Inferior parietal cortex (tissue), 1 donor: ENCODE results near the gene PTPN3.

Source experiments
- DNase-seq: peaks from one replicate; pipeline ENCODE4 v3.0.0-alpha.2; 2016; ENCODE audit errors: extremely low spot score

The PTPN3 gene

DNA sequence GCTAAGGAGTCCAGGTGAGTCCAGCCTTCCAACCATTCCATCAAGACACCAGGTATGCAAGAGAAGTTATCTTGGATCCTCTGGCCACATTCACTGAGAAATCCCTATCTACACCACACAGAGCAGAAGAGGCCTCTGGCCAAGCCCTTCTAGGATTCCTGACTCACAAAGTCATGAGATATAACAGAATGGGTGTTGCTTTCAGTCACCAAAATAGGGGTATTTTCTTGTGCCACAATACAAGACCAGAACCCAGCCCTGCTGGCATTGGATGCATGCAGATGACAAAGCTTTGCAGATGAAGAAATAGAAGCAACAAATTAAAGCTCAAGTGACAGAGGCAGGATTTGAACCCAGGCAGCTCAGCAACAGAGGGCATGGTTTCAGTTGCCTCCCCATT, 73.5 kb downstream of the PTPN3 start:
- no peak for DNase-seq

DNA sequence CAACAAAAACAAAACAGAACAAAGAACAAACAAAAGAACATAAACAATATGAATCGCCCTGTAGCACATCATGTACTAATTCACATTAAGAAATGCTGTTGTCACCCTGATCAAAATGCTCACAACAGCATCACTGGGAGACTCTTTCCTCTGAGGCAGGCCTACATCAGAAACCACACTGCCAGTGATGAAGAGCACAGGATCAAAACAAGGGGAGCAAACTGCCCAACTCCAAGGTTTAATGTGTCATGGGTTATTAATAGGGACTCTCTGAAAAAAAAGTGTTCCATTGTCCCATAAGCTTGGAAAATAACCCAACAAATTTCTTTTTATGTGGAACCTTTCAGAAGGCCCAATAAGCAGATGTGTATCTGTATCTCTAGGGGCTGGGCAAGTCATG, 74.2 kb downstream of the PTPN3 start:
- no peak for DNase-seq

DNA sequence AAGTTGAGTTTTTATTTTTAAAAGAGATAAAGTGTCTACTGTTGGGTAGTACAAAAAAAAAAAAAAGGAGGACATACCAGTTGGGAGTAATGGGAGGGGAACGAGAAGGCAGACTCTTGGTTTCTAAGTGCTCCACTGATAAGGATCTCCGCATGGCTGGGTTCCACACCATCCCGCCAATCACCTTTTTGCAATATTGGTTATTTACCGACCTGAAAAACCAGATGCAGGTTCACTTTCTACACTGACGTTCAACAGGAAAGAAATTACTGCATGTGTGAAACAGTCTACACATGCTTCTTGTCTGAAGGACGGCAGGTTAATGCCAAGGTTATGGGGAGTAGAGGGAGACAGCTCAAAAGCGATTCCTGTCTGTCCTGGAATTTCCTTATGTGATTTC, 75.5 kb downstream of the PTPN3 start:
- no peak for DNase-seq

DNA sequence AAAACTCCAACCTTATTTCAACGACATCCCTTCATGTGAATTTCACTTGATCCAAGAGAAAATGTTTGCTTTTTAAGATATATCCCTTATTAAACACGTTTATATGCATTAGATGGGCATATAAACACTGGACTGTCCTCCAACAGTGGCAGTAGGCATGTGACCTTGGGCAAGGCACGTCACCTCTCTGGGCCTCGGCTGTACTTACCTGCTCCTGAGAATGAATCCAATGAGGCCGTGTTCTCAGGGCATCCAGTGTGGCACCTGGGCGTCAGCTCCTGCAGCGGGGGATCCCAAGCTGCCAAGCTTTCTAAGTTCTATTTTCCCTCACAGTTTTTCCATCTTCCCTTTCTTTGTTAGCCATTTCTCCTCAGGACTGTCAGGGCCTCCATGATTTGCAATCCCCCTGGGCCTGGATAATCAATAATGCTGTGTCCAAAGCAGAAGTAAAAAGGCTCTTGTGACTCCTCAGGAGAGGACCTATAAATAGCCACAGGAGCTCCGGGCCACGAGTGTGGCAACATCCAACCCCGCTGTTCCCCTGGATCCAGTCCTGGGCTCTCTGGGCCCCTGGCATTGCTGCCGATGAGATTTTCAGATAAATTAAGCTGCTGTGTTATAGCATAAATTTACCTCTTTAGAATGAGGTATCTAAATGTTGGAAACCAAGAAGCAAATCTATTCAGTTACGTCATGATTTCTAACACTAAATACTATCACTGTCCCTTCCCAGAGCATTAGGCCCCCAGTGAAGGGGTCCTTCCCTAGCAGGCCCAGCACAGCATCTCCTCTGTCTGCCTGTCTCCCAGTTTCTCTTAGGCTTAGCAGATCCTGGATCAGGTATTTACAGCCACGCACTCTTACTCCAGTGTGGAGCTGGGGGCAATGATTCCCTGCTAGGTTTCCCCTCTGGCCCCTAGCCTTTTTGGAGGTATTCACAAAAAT, 76.8 kb downstream of the PTPN3 start:
- DNase-seq, result no peak

DNA sequence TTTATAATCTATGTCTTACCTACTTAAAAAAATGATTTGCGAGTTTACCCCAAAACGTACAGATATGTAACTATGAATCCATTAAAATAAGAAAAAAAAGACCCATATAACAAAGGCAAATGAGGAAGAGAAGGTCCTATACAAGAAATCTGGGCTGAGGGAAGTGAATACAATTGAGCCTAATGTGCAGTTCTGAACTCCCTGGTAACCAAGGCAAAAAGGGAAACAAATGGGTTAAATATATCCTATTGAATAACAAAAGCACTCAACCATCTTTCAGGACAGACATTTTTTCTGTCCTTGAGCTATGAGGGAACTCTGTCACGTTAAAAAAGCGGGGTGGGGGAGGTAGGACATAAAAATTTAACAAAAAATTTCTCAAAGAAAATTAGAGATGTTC, 78.6 kb downstream of the PTPN3 start:
- no peak for DNase-seq

DNA sequence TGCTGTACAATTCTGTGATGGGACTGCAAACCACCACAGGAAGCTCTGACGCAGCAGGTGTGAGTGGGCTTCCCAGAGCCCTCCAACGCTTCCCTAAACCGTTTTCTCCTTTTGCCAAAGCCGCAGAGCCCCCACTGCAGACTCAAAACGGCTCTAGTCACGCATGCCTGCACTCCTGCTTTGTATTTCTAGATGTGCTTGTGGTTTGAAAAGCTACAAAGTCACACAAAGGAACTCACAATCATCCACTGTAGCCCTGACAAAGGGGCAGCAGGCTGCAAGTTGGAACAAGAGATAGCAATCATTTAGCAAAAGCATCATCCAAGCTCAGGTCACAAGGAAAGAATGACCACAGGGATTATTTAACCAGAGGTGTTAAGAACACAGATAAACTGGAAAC, 79.3 kb downstream of the PTPN3 start:
- DNase-seq, result no peak

DNA sequence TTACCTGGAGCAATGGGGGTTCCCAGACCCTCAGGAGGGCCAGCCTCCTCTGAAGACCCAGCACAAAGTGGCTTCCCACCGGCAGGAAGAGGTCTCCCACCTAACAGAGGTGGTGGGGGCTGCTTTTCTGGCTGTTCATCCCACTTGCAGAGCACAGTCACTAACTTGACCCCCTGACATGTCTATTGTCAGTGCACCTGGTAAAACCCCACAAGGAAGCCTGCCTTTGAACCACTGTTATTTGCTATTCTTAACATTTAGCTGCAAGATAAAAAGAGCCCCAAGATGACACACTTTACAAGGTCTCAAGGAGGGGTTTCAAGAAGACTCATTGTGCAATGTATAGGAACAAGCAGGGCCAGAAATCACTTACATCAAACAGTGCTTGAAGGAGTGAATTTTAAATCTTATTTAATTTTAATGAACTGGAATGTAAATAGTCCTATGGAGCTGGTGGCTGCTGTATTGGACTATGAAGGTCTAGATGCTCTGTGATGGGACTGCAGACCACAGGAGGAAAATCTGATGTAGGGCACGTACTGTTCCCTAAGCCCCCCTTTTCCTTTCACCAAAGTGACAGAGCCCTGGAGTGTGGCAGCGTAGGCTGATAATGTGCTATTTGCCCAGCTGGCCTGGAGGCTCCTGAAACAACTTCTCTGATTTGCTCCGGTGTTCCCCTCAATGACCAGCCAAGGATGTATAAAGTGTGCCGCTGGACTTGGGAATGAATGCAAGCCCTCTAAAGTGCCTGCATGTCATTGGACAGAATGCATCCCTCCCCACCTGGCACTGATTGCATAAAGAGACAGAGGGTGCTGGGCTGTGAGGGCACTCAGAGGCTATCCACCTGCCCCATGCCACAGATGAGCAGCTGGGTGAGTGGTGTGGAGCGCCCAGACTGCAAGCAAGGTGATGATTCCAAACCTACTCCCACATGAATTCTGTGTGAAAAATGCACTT, 80.2 kb downstream of the PTPN3 start:
- DNase-seq, result no peak

DNA sequence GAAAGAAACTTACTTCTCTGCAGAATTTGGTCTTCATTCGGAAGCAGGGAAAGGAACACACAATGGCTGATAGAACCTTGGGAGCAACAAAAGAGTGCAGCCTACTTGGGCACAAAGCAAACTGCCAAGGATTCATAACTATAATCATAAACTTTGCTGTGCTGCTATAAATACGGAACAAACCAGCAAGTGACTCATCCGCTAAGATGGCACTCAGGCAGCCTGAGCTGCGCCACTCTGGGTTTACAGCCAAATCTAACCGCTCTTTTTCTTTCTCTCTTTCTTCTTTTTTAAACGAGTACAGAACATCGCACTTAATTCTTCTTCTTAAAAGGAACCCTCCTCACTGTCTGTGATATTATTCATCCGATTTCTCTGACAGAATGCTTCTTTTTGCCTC, 81.1 kb downstream of the PTPN3 start:
- DNase-seq, result no peak

DNA sequence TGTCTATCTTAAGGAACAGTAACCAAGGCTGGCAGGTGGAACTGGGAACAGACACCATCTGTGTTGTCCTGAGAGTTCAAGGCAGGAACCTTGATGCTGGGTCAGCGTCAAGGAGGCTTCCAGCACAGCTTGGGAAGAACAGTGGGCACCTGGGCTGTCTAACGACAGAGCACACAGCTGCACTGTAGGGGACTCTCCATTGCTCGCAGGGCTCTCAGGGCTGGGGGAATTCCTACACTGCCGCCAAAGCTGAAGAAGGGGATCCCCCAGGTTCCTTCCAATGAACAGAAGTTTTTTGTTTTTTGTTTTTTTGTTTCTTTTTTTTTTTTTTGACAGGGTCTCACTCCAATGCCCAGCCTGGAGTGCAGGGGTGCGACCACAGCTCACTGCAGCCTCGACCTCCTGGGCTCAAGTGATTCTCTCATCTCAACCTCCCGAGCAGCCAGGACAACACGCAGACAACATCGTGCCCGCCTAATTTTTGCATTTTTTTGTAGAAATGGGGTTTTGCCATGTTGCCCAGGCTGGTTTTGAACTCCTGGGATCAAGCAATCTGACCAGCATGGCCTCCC, 81.9 kb downstream of the PTPN3 start:
- DNase-seq, result no peak

DNA sequence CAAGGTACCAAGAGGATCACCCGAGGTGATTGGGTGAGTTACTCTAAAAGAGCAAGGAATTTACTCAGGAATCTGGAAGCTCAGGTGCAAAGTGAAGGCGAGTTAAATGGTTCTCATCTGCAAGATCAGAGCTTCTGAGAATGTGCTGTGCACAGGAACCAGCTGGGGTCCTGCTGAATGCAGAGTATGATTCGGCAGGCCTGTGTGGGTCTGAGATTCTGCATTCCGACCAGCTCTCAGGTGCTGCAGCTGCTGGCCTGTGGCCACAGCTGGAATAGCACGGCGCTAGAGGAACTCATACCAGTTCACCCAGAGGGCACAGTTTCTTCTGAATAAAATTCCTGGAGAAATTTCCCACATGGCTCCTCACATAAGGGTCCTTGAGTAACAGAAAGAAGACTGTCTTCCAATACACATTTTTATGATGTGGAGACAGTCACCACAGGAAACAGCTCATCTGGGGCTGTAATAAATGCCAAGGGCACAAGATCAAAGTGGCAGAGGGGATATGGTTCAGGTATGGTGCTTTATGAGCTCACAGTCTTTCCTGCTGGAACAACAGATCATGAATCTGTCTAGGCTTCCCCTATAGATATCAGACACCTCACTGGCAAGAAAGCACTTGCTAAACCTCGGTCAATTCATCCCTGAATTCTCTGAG, 83.9 kb downstream of the PTPN3 start:
- no peak for DNase-seq

DNA sequence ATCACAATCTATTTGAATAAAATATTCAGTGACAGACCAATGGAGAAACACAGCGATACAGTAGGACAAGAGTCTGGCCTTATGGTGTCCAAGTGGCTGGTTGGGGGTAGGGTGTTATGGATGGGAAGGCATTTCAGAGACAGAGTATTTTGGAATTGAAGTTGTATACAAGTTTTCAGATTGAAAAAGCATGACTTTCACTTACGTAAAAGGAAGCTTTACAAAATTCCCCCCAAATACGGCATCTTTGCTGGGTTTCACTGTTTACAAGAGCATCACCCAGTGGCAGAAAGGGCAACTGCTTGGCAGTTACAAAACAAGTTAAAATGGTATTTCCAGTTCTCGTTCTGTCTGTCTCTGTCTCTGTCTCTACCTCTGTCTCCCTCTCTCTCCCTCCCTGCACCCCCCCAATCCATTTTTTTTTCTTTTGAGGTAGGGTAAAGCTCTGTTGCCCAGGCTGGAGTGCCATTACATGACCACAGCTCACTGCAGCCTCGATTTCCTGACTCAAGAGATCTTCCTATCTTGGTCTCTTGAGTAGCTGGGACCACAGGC, 86.2 kb downstream of the PTPN3 start:
- DNase-seq, result no peak

DNA sequence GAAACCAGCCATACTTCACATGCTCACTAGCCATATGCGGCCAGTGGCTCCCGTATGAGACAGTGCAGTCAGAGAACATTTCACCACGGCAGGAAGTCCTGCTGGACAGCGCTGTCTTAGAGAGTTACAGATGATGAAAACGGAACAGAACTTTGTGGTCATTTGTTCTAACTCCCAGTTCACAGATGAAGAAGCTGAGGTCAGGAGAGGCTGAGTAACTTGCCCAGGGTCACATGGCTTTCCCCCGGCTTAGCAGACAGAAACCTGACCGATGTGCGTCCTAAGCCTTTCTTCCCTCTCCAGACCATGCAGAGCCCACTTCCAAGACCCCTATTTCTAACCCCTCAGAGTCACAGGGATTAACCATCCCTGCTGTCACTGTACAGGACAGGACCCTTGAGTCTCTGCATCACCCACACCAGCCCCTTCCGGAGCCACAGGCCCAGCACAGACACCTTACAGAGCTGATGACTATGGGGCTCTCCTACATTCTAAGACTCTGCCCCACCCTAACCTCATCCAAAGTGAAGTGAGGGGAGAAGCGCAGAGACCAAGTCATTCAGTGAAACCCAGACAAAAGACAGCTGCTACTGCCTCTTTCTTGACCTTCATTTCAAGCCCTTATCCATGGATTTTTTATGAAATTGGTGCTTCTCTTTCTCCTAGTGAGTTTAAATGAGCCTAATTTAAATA, 86.9 kb downstream of the PTPN3 start:
- no peak for DNase-seq

DNA sequence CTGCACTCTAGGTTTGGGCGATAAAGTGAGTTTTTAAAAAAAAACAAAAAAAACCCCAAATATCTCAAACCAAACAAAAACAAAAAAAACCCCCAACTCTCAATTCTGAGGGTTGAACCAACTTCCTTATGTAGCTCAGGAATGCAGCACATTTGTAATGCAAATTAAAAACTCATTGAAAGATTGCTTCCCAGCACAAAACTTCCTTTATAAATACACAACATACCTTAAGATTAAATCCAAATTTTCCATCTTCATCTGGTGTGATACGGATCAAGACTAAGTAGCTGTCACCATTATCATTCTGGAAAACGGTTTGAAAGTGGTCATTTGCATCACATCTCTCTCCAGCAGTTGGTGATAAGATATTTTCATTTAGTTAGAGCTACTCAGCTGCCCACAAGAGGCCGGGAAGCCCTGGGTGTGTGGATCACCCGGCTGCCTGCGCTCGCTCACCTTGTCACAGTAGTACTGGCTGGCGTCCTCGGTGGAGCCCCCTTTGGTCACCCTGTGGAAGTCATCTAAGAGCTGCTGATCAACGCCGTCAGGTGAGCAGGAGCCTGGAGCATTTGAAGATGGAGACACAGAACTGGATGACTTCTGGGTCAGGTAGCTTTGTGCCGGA, 88.2 kb downstream of the PTPN3 start:
- DNase-seq, result no peak

DNA sequence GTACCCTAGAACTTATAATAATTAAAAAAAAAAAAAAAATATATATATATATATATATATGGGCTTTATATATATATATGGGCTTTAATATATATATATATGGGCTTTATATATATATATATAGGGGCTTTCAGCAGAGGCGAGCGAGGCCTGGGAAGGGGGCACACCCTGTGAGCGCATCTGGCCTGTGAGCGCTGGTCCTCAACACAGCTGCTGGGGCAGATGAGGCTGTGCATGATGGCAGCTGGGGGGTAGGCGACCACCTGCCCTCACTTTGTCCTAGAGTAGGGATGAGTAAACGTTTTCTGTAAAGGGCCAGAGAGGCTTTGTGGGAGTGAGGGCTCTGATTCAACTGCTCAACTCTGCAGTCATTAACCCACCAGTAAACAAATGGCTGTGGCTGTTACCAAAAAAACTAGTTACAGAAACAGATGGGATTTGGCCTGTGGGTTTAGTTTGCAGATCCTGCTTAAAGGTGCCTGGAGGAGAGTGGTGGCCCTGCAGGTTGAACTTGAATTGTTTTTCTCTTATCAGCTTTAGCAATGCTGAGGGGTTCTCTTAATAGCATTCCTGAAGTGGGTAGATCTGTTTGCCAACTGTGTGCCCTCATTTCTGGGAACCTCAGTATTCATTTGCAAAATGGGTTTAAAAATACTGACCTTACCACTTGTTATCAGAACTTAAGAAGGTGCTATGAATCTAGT, 89.2 kb downstream of the PTPN3 start:
- no peak for DNase-seq

DNA sequence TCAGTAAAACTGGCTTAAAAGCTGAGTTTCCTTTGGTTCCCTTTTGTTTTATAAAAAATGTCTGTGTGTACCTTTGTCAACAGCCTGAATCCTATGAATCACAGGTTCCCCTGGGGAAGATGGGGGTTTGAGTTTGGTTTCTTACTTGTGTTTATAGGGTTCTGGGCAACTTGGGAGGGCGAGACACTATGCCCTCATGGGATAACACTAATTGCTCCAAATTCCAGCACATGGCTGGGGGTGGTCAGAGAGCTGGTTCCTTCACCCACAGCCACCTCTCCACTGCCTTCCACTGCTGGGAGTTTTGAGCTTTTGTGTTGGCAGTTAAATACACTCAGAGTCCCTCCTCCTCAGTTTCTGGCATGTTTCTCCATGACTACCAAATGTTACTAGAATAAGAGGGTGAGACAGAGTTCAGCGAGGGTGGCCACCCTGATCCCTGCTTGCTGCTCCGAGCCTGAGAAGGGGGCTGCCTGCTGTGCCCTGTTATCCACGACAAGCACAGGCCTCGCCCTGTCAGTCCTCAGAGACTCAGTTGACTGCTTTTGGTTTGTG, 94.3 kb downstream of the PTPN3 start:
- no peak for DNase-seq

DNA sequence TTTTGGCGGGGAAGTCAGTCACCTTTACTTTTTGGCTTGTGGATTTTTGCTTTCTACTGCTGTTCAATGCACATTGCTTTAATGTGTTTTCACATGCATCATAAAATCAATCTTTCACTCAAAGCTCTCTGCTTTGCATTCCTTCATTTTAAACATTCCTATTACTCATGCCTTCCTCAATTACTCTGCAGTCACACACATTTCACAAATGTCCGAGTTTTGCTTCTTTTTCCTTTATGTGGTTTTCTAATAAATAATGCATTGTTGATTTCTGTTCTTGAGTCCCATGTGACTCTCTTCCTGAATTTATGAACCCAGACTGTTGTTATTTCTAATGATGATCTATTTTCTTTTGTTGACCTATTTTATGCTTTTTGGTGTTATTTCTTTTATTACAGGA, 95.0 kb downstream of the PTPN3 start:
- DNase-seq, result no peak

DNA sequence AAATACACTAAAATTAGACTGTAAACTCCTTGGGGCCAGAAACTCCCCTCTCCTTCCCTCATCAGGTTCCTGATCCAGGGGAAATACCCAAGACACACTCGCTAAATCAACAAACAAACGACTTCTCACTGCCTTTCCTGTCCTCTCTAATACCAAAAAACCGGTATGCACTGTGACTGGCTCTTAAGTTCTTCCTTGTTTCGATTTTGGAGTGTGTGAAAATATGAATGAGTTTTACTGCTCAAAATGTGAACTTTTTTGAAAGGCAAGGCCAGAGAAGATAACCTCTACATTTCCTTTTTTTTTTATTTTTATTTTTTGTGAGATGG, 96.2 kb downstream of the PTPN3 start:
- DNase-seq, result no peak

DNA sequence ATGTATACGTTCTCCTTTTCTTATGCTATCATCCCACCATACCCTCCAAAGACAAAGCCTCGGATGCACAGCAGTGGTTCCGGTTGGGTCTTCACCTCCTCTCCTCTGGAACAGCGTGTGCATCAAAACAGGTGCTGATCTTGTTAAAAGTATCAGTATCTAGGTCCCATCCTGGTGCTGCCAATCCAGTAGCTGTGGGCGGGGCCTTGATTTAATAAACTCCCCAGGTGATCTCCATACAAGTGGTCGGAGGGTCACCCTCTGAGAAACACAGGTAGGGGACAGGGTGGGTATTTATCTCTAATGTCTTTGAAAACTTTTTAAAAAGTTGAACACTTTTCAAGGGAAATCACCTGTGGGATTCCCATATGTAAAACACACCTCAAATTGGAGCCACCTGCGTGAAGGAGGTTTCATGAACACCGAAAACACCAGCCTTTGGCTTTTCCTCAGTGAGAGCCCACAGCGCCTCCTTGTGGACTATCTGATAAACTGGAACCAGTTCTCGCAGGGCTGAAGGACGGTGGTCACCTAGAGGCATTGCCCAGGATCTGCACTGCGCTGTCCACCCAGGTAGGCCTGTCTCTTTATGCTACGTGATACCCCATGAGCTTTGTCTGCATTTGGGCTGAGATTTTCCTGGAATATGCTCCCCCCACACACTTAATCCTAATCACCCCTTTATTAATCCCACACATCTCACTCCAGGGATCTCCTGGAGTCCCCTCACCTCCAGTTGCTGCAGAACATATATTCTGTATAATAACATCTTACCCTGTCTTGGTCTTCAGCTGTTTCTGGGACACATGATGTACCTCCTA, 96.7 kb downstream of the PTPN3 start:
- peak; percentile 62 for DNase-seq
